HT1080 (cell line): Measurements from ENCODE around the gene SORCS3. TPM values are rescaled to one million over a fixed set of nuclear protein-coding genes. Genes with fewer than 3 reads are reported as not detected.

Experiments
- DNase-seq: peaks from one replicate; pipeline ENCODE4 v3.0.0-alpha.2; 2015; ENCODE audit warnings: low read depth
- total RNA-seq: library from RNA; depleted of rRNA; stranded (reverse); fragments of >200 nt; shearing (Covaris generic); gene quantifications from 2 replicates; pipeline ENCODE4 v1.2.3, GENCODE V29; 2014

The SORCS3 gene
- total RNA-seq, 1 experiment from 2014 or later: 0.05 TPM

GRCh38 chr10:104993085-104993484 is 352.0 kb downstream of the SORCS3 start:
- no peak for DNase-seq

GRCh38 chr10:105001269-105001668 is 360.2 kb downstream of the SORCS3 start:
- no peak for DNase-seq

GRCh38 chr10:105010411-105011121 is 369.5 kb downstream of the SORCS3 start:
- peak; percentile 18 for DNase-seq

GRCh38 chr10:105017116-105017515 is 376.0 kb downstream of the SORCS3 start:
- peak; percentile 95 for DNase-seq

GRCh38 chr10:105017691-105018090 is 376.6 kb downstream of the SORCS3 start:
- no peak for DNase-seq

- peak; percentile 13 for DNase-seq
Observed at GRCh38 chr10:105023211-105024111, 382.4 kb downstream of the SORCS3 start.

- no peak for DNase-seq
Observed at GRCh38 chr10:105024184-105024583, 383.1 kb downstream of the SORCS3 start.

GRCh38 chr10:105025092-105025491 is 384.0 kb downstream of the SORCS3 start:
- no peak for DNase-seq

GRCh38 chr10:105026566-105026965 is 385.5 kb downstream of the SORCS3 start:
- no peak for DNase-seq

GRCh38 chr10:105029286-105029685 is 388.2 kb downstream of the SORCS3 start:
- DNase-seq: no peak

- no peak for DNase-seq
Observed at GRCh38 chr10:105037022-105037421, 395.9 kb downstream of the SORCS3 start.

GRCh38 chr10:105041956-105042355 is 400.9 kb downstream of the SORCS3 start:
- peak; percentile 50 for DNase-seq

- no peak for DNase-seq
Observed at GRCh38 chr10:105042906-105043552, 401.9 kb downstream of the SORCS3 start.

- DNase-seq: no peak
Observed at GRCh38 chr10:105044902-105045301, 403.8 kb downstream of the SORCS3 start.

GRCh38 chr10:105056413-105056812 is 415.3 kb downstream of the SORCS3 start:
- no peak for DNase-seq

- DNase-seq: no peak
Observed at GRCh38 chr10:105062951-105063350, 421.9 kb downstream of the SORCS3 start.

GRCh38 chr10:105063796-105064195 is 422.7 kb downstream of the SORCS3 start:
- peak; percentile 50 for DNase-seq

- peak; percentile 64 for DNase-seq
Observed at GRCh38 chr10:105068497-105068896, 427.4 kb downstream of the SORCS3 start.

- no peak for DNase-seq
Observed at GRCh38 chr10:105070249-105070648, 429.2 kb downstream of the SORCS3 start.

- no peak for DNase-seq
Observed at GRCh38 chr10:105070952-105071351, 429.9 kb downstream of the SORCS3 start.

GRCh38 chr10:105071980-105072379 is 430.9 kb downstream of the SORCS3 start:
- DNase-seq: no peak

GRCh38 chr10:105073999-105074398 is 432.9 kb downstream of the SORCS3 start:
- no peak for DNase-seq
